GM12878 (cell line): ENCODE results near the gene RALGPS1. TPM values are rescaled to one million over a fixed set of nuclear protein-coding genes. Genes with fewer than 3 reads are reported as not detected.

Source experiments
- ATAC-seq: fragments of 200-7000 bp; cut with Tn5 transposase; 3 replicates; pipeline ENCODE4 v1.9.1; 2020; ENCODE audit warnings: mild to moderate bottlenecking, moderate library complexity
- BruUV-seq: library from RNA; stranded (reverse); fragments of 400-500 nt; replicated peaks from 2 replicates; lab custom pipeline; 2021; lab: Mats Ljungman, UMichigan
- CTCF ChIA-PET: fragments of 300-600 bp; sonication (Branson Sonifier 250); formaldehyde crosslinking; extraction: SDS; loops from one replicate; lab custom pipeline; 2021; ENCODE audit warnings: inconsistent platforms; lab: Yijun Ruan, JAX
- POLR2A ChIA-PET: fragments of 350-600 bp; formaldehyde crosslinking; extraction: SDS; loops from one replicate; lab custom pipeline; 2021; ENCODE audit warnings: inconsistent platforms; lab: Charles Lee
- RAD21 ChIA-PET: fragments of 300-600 bp; sonication (Branson Sonifier 250); formaldehyde crosslinking; loops from one replicate; lab custom pipeline; 2023; ENCODE audit warnings: antibody characterized with exemption; ENCODE audit not compliant: unreplicated experiment; lab: Charles Lee
- SMC1A ChIA-PET: fragments of 300-600 bp; sonication (Branson Sonifier 250); formaldehyde crosslinking; loops from one replicate; lab custom pipeline; 2023; ENCODE audit not compliant: unreplicated experiment, uncharacterized antibody; lab: Charles Lee
- DNase-seq: peaks from one replicate; pipeline ENCODE4 v3.0.0-alpha.2; 2011; ENCODE audit warnings: low read depth, low spot score
- FAIRE-seq: peaks from 3 replicates; lab custom pipeline; 2011; peaks lifted over from hg19 to GRCh38; lab: Jason Lieb, UNC
- H2AFZ ChIP-seq: 2 replicates; pipeline ENCODE4 v1.6.0; 2011; ENCODE audit warnings: low read depth, low read length, control low read depth; ENCODE audit not compliant: control insufficient read depth
- H3K27ac ChIP-seq: 2 replicates; pipeline ENCODE4 v1.5.1; 2011; ENCODE audit warnings: control low read depth; ENCODE audit not compliant: control insufficient read depth, insufficient read depth
- H3K27me3 ChIP-seq, 2 experiments: replicated peaks in 1 of 2; 2 replicates each; pipeline versions ENCODE4 v1.6.0 to v1.6.1; 2011; ENCODE audit warnings: low read length in 1 of 2; ENCODE audit not compliant: control insufficient read depth in 2 of 2, insufficient read depth in 2 of 2
- H3K36me3 ChIP-seq, 2 experiments: 2 replicates each; pipeline ENCODE4 v1.5.1; 2011; ENCODE audit warnings: low read length in 1 of 2; ENCODE audit not compliant: control insufficient read depth in 2 of 2, insufficient read depth in 2 of 2
- H3K4me1 ChIP-seq: 2 replicates; pipeline ENCODE4 v1.6.1; 2011; ENCODE audit warnings: mild to moderate bottlenecking, low read length, moderate library complexity, mixed read lengths; ENCODE audit not compliant: control insufficient read depth, insufficient read depth
- H3K4me2 ChIP-seq: 2 replicates; pipeline ENCODE4 v1.6.0; 2011; ENCODE audit warnings: control low read depth; ENCODE audit not compliant: control insufficient read depth, insufficient read depth
- H3K4me3 ChIP-seq: fragments of 200-600 bp; sonication (generic); 2 replicates; pipeline ENCODE4 v1.5.1; 2016
- H3K79me2 ChIP-seq: 2 replicates; pipeline ENCODE4 v1.6.0; 2011; ENCODE audit warnings: low read length; ENCODE audit not compliant: control insufficient read depth, insufficient read depth
- H3K9ac ChIP-seq: 2 replicates; pipeline ENCODE4 v1.8.0; 2011; ENCODE audit warnings: low read length, control low read depth, mixed read lengths; ENCODE audit not compliant: control insufficient read depth, insufficient read depth
- H3K9me3 ChIP-seq: replicated peaks from 3 replicates; pipeline ENCODE4 v1.5.1; 2011; ENCODE audit warnings: mild to moderate bottlenecking, low read length; ENCODE audit not compliant: control insufficient read depth, insufficient read depth
- H4K20me1 ChIP-seq: 2 replicates; pipeline ENCODE4 v1.6.0; 2011; ENCODE audit not compliant: control insufficient read depth, insufficient read depth
- LARP7 ChIP-seq: fragments of 450-650 bp; IDR thresholded peaks from 2 replicates; pipeline ENCODE4 v1.6.1; 2017; ENCODE audit warnings: mild to moderate bottlenecking
- MEF2B ChIP-seq: fragments of 450-650 bp; IDR thresholded peaks from 2 replicates; pipeline ENCODE4 v1.6.1; 2018; ENCODE audit warnings: mild to moderate bottlenecking, moderate library complexity; ENCODE audit not compliant: partially characterized antibody, poor library complexity, severe bottlenecking
- ZNF24 ChIP-seq: fragments of 450-650 bp; IDR thresholded peaks from 2 replicates; pipeline ENCODE4 v1.6.1; 2017; ENCODE audit warnings: antibody characterized with exemption, mild to moderate bottlenecking
- ZNF687 ChIP-seq: fragments of 450-650 bp; IDR thresholded peaks from 2 replicates; pipeline ENCODE4 v1.6.1; 2017; ENCODE audit warnings: mild to moderate bottlenecking, moderate library complexity
- WGBS: methylation state at CpG from one replicate; pipeline ENCODE4 v1.1.6; 2016; ENCODE audit warnings: low lambda C conversion rate; ENCODE audit not compliant: insufficient replicate concordance, insufficient coverage; ENCODE audit errors: missing lambda C conversion rate; 5-methylcytosine and 5-hydroxymethylcytosine counted together
- in situ Hi-C: fragments of 300-500 bp; cut with MboI; formaldehyde crosslinking; loops from 9 replicates; pipeline ENCODE4 v1.14.3; 2018; ENCODE audit warnings: mixed read lengths
- intact Hi-C: fragments of 100-400 bp; cut with micrococcal nuclease; formaldehyde crosslinking; loops from one replicate; pipeline ENCODE4 v1.14.2; 2022; ENCODE audit not compliant: unreplicated experiment
- polyA plus RNA-seq, 11 experiments: library from polyadenylated mRNA; depleted of rRNA in 4 of 11; unstranded in 6 of 11; stranded (reverse) in 5 of 11; fragments of >200 nt; fragmentation: Nextera tagmentation in 4 of 11; fragmentation: Illumina TruSeq in 1 of 11; extraction: Ambion mirVana in 4 of 11; extraction: Trizol in 1 of 11; gene quantifications; 1 replicate in 1 of 11; 2 replicates in 10 of 11; pipeline versions ENCODE4 v1.2.1 to v1.2.3, GENCODE V29; 2011 to 2016; ENCODE audit warnings: inconsistent platforms in 2 of 11, missing spikeins in 2 of 11, low read depth in 1 of 11
- total RNA-seq, 4 experiments: library from RNA; depleted of rRNA in 3 of 4; stranded (reverse); fragments of >200 nt in 3 of 4; fragmentation: Illumina TruSeq in 1 of 4; extraction: Trizol in 1 of 4; gene quantifications; 2 replicates each; pipeline versions ENCODE4 v1.2.1 to v1.2.3, GENCODE V29; 2013 to 2021

The RALGPS1 gene
- total and polyA plus RNA-seq, 10 of the 15 experiments (the other 5 are each of a cell fraction or from before 2014, with no cell fraction given), result 0.13 to 5.6 (median 2.7) TPM

- peak; percentile 43 for TF ChIP-seq MEF2B
Measured at GRCh38 chr9:127177665-127178265, 263.2 kb downstream of the RALGPS1 start (continued).

GRCh38 chr9:127178686-127179632 lies 264.4 kb downstream of the RALGPS1 start:
- no peak for DNase-seq
- Histone ChIP-seq H3K4me2 (no peak overlapping the region), H3K36me3 (no peaks in the 10 kb centered on the region), H3K4me1 (peaks cover 18% of the 10 kb centered on the region), H3K9ac (no peak overlapping the region), H3K4me3 (no peak overlapping the region), H4K20me1 (no peaks in the 10 kb centered on the region)
- POLR2A ChIA-PET, result interaction anchor here (1.9 to 11.1 kb wide), 3 partner anchors 10 to 20 kb away, joined by 5 to 270 read pairs (median 5); no protein-coding TSS in a partner anchor
- no peak for ATAC-seq
- BruUV-seq, result no TSS peak
- FAIRE-seq, result no peak
- SMC1A ChIA-PET, result interaction anchor here (1.0 to 28.2 kb wide), 4 partner anchors 16 to 179 kb away, joined by 4 to 812 read pairs (median 16); no protein-coding TSS in a partner anchor
- in situ Hi-C loops, result no loop called here
- WGBS, result 77% methylated on average over 12 of the region's 12 CpGs
- TF ChIP-seq ZNF24, result peak; percentile 68
- no peak for TF ChIP-seq LARP7
- TF ChIP-seq ZNF687, result peak; percentile 24; the same call in 1 of the 2 replicates
- TF ChIP-seq, all 136 proteins: peak for 2
- intact Hi-C loops, result no loop called here
- no peaks in the 10 kb centered on the region for H3K27me3 ChIP-seq
- ChIA-PET CTCF (interaction anchor here (0.6 to 11.2 kb wide), 9 partner anchors 10 to 214 kb away, joined by 3 to 174 read pairs (median 3); no protein-coding TSS in a partner anchor), RAD21 (interaction anchor here (0.8 to 17.4 kb wide), 7 partner anchors 10 to 238 kb away, joined by 3 to 515 read pairs (median 7); no protein-coding TSS in a partner anchor)
- no peaks in the 10 kb centered on the region for H3K79me2 ChIP-seq
- no peaks in the 10 kb centered on the region for H3K9me3 ChIP-seq
- H3K27ac ChIP-seq, result no peak overlapping the region
- no peak overlapping the region for H2AFZ ChIP-seq
